A549 (cell line): ENCODE measurements around the gene OR2T8. TPM values are rescaled to one million over a fixed set of nuclear protein-coding genes. Genes with fewer than 3 reads are reported as not detected.

Experiments
- polyA plus RNA-seq, 4 experiments: library from polyadenylated mRNA; depleted of rRNA in 3 of 4; stranded (reverse); fragments of >200 nt; fragmentation: RNase III in 1 of 4; extraction: RNeasy Plus Mini Kit Qiagen cat#74134 plus additional on column Dnase treatment in 1 of 4; gene quantifications; 2 replicates in 3 of 4; 3 replicates in 1 of 4; pipeline ENCODE4 v1.2.3, GENCODE V29; 2011 to 2017

OR2T8 gene
- polyA plus RNA-seq, 2 of the 4 experiments (the other 2 are of a cell fraction), result not detected

Other genes with a start within 250 kb of the OR2T8 start
- not detected in 2 replicates for gene OR13G1, start 240.5 kb upstream of the OR2T8 start, polyA plus RNA-seq (2011; rRNA removed)
- gene OR13G1, start 240.5 kb upstream of the OR2T8 start, polyA plus RNA-seq (2017; fragmentation: RNase III; extraction: RNeasy Plus Mini Kit Qiagen cat#74134 plus additional on column Dnase treatment), result not detected in 3 replicates
- gene OR6F1, start 203.6 kb upstream of the OR2T8 start, polyA plus RNA-seq (2011; rRNA removed), result not detected in 2 replicates
- gene OR6F1, start 203.6 kb upstream of the OR2T8 start, polyA plus RNA-seq (2017; fragmentation: RNase III; extraction: RNeasy Plus Mini Kit Qiagen cat#74134 plus additional on column Dnase treatment), result not detected in 3 replicates
- gene OR14K1, start 181.6 kb upstream of the OR2T8 start, polyA plus RNA-seq (2011; rRNA removed), result not detected in 2 replicates
- not detected in 3 replicates for gene OR14K1, start 181.6 kb upstream of the OR2T8 start, polyA plus RNA-seq (2017; fragmentation: RNase III; extraction: RNeasy Plus Mini Kit Qiagen cat#74134 plus additional on column Dnase treatment)
- gene OR14A2, start 172.1 kb upstream of the OR2T8 start, polyA plus RNA-seq (2011; rRNA removed), result not detected in 2 replicates
- gene OR14A2, start 172.1 kb upstream of the OR2T8 start, polyA plus RNA-seq (2017; fragmentation: RNase III; extraction: RNeasy Plus Mini Kit Qiagen cat#74134 plus additional on column Dnase treatment), result not detected in 3 replicates
- not detected in 2 replicates for gene OR1C1, start 159.7 kb upstream of the OR2T8 start, polyA plus RNA-seq (2011; rRNA removed)
- not detected in 3 replicates for gene OR1C1, start 159.7 kb upstream of the OR2T8 start, polyA plus RNA-seq (2017; fragmentation: RNase III; extraction: RNeasy Plus Mini Kit Qiagen cat#74134 plus additional on column Dnase treatment)
- not detected in 2 replicates for gene OR14A16, start 96.1 kb upstream of the OR2T8 start, polyA plus RNA-seq (2011; rRNA removed)
- gene OR14A16, start 96.1 kb upstream of the OR2T8 start, polyA plus RNA-seq (2017; fragmentation: RNase III; extraction: RNeasy Plus Mini Kit Qiagen cat#74134 plus additional on column Dnase treatment), result not detected in 3 replicates
- not detected in 2 replicates for gene OR11L1, start 78.4 kb upstream of the OR2T8 start, polyA plus RNA-seq (2011; rRNA removed)
- not detected in 3 replicates for gene OR11L1, start 78.4 kb upstream of the OR2T8 start, polyA plus RNA-seq (2017; fragmentation: RNase III; extraction: RNeasy Plus Mini Kit Qiagen cat#74134 plus additional on column Dnase treatment)
- gene TRIM58, start 63.1 kb upstream of the OR2T8 start, polyA plus RNA-seq (2011; rRNA removed), result not detected in 2 replicates
- gene TRIM58, start 63.1 kb upstream of the OR2T8 start, polyA plus RNA-seq (2017; fragmentation: RNase III; extraction: RNeasy Plus Mini Kit Qiagen cat#74134 plus additional on column Dnase treatment), result not detected in 3 replicates
- not detected in 2 replicates for gene OR2W3, start 24.7 kb upstream of the OR2T8 start, polyA plus RNA-seq (2011; rRNA removed)
- not detected in 3 replicates for gene OR2W3, start 24.7 kb upstream of the OR2T8 start, polyA plus RNA-seq (2017; fragmentation: RNase III; extraction: RNeasy Plus Mini Kit Qiagen cat#74134 plus additional on column Dnase treatment)
- gene OR2AJ1, start 4.6 kb downstream of the OR2T8 start, polyA plus RNA-seq (2011; rRNA removed), result not detected in 2 replicates
- not detected in 3 replicates for gene OR2AJ1, start 4.6 kb downstream of the OR2T8 start, polyA plus RNA-seq (2017; fragmentation: RNase III; extraction: RNeasy Plus Mini Kit Qiagen cat#74134 plus additional on column Dnase treatment)
- gene OR2L8, start 28.6 kb downstream of the OR2T8 start, polyA plus RNA-seq (2011; rRNA removed), result not detected in 2 replicates
- not detected in 3 replicates for gene OR2L8, start 28.6 kb downstream of the OR2T8 start, polyA plus RNA-seq (2017; fragmentation: RNase III; extraction: RNeasy Plus Mini Kit Qiagen cat#74134 plus additional on column Dnase treatment)
- not detected in 2 replicates for gene OR2AK2, start 45.0 kb downstream of the OR2T8 start, polyA plus RNA-seq (2011; rRNA removed)
- not detected in 3 replicates for gene OR2AK2, start 45.0 kb downstream of the OR2T8 start, polyA plus RNA-seq (2017; fragmentation: RNase III; extraction: RNeasy Plus Mini Kit Qiagen cat#74134 plus additional on column Dnase treatment)
- not detected in 2 replicates for gene OR2L5, start 93.4 kb downstream of the OR2T8 start, polyA plus RNA-seq (2011; rRNA removed)
- gene OR2L5, start 93.4 kb downstream of the OR2T8 start, polyA plus RNA-seq (2017; fragmentation: RNase III; extraction: RNeasy Plus Mini Kit Qiagen cat#74134 plus additional on column Dnase treatment), result not detected in 3 replicates
- not detected in 2 replicates for gene OR2L2, start 109.8 kb downstream of the OR2T8 start, polyA plus RNA-seq (2011; rRNA removed)
- gene OR2L2, start 109.8 kb downstream of the OR2T8 start, polyA plus RNA-seq (2017; fragmentation: RNase III; extraction: RNeasy Plus Mini Kit Qiagen cat#74134 plus additional on column Dnase treatment), result not detected in 3 replicates
- gene OR2L3, start 126.6 kb downstream of the OR2T8 start, polyA plus RNA-seq (2011; rRNA removed), result not detected in 2 replicates
- gene OR2L3, start 126.6 kb downstream of the OR2T8 start, polyA plus RNA-seq (2017; fragmentation: RNase III; extraction: RNeasy Plus Mini Kit Qiagen cat#74134 plus additional on column Dnase treatment), result not detected in 3 replicates
- gene OR2L13, start 174.9 kb downstream of the OR2T8 start, polyA plus RNA-seq (2011; rRNA removed), result not detected in 2 replicates
- gene OR2L13, start 174.9 kb downstream of the OR2T8 start, polyA plus RNA-seq (2017; fragmentation: RNase III; extraction: RNeasy Plus Mini Kit Qiagen cat#74134 plus additional on column Dnase treatment), result not detected in 3 replicates
- not detected in 2 replicates for gene OR2M5, start 224.9 kb downstream of the OR2T8 start, polyA plus RNA-seq (2011; rRNA removed)
- not detected in 3 replicates for gene OR2M5, start 224.9 kb downstream of the OR2T8 start, polyA plus RNA-seq (2017; fragmentation: RNase III; extraction: RNeasy Plus Mini Kit Qiagen cat#74134 plus additional on column Dnase treatment)